Measurements from ENCODE around the gene KCNC1. TPM values are rescaled to one million over a fixed set of nuclear protein-coding genes. Genes with fewer than 3 reads are reported as not detected.

KCNC1 gene
- polyA plus RNA-seq, 4 donors: 0.84 to 1.7 (median 1.2) TPM

DNA sequence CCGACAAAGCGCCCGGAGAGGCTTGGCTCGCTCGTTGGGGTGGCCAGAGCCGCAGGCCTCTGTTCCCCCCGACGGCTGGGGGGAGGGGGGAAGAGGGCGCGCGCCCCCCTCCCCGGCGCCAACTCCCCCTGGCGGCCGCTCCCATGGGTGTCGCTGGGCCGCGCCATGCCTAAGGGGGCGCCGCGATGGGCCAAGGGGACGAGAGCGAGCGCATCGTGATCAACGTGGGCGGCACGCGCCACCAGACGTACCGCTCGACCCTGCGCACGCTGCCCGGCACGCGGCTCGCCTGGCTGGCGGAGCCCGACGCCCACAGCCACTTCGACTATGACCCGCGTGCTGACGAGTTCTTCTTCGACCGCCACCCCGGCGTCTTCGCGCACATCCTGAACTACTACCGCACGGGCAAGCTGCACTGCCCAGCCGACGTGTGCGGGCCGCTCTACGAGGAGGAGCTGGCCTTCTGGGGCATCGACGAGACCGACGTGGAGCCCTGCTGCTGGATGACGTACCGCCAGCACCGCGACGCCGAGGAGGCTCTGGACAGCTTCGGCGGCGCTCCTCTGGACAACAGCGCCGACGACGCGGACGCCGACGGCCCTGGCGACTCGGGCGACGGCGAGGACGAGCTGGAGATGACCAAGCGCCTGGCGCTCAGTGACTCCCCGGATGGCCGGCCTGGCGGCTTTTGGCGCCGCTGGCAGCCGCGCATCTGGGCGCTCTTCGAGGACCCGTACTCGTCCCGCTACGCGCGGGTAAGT lies 1.4 kb downstream of the KCNC1 start:
- no peak for DNase-seq (ENCODE audit: low read depth in 4 of 4, low spot score in 2 of 4)

DNA sequence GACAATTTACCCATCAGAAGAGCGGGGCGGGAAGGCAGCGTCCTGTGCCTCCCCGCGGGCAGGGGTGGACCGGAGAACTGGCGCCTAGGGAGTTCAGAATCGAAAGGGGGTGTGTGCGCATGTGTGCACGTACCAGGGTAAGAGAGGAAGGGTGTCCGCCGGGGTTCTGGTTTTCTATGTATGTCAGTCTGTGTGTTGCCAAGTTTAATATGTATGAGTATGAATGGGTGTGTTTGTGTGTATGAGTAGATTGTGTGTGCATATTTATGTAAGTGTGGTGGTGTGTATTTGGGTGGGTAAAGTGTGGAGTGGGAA lies 2.0 kb downstream of the KCNC1 start:
- no peak for DNase-seq (ENCODE audit: low read depth in 4 of 4, low spot score in 2 of 4)

DNA sequence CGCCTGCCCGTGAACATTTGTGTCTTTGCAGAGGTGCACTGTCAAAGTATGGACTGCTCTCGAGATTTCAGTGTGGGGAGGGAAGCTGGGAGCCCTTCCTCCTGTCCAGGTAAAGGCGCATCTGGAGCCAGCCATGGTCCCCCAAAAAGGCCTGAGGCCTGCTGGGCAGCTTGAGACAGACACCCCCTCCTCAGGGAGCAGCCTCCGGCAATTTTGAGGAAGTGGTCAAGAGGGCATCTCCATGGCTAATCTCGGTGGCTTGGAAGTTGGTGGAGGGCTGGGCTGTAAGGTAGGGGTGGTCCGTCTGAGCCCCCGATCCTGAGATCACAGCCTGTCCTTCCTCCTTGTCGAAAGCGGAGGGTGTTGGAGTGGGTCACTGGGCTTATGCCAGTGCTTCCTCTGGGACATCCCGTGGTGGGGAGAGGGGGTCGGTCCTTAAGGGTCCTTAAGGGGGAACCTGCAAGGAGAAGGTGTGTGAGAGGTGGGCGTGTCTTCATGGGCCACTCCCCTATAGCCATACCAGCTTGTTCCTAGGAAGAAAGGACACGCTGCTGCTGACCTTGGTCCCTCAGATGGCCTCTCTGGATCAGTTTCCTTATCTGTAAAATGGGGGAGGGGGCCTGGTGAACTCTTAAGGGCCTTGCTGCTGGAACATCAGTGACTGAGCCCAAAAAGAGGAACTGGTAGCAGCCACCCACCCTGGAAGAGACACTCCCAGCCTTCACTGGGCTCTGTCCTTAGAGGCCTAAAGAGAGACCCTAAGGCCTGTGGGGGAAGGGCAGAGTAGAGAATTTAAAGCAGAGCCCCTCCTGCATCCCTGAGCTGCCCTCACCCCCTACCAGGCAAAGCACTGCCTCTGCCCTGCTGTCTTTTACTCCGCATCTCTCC lies 2.6 kb downstream of the KCNC1 start:
- DNase-seq (ENCODE audit: low read depth in 4 of 4, low spot score in 2 of 4): no peak

DNA sequence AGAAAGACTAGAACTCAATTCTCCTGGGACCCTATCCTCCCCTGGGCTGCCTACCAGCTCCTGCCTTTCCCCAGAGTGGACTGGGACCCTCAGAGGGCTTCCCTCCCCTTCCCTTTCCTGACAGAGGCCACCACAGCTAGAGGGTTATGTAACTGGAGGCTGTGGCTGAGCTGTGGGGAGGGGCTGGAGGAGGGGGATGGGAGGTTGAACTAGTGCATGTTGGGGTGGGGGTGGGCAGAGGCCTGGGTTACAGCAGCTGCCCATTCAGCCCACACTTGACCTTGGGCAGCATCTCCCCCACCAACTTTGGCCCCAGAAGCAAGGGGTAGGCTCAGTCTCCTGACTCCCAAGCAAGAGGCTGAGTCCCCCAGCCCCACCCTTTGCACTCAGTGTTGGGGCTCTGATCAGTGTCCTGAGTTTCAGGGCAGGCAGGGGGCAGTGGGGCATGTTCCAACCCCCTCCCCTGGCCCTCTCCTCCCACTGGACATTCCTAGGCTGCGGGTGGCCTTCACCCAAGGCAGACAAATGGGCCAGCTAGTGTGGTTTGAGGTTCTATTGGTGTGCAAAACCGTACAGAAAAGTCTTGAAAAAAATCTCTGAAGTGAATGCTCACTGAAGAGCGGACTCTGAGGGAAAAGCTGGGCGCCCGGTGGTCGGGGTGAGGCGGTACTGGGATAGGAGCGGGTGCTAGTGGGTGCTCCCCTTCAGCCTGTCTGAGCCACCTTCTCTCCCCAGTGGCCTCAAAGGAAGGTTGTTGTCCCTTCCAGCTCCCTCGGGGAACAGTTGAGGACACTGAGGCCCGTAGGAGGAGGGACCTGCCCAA lies 3.8 kb downstream of the KCNC1 start:
- no peak for DNase-seq (ENCODE audit: low read depth in 4 of 4, low spot score in 2 of 4)

DNA sequence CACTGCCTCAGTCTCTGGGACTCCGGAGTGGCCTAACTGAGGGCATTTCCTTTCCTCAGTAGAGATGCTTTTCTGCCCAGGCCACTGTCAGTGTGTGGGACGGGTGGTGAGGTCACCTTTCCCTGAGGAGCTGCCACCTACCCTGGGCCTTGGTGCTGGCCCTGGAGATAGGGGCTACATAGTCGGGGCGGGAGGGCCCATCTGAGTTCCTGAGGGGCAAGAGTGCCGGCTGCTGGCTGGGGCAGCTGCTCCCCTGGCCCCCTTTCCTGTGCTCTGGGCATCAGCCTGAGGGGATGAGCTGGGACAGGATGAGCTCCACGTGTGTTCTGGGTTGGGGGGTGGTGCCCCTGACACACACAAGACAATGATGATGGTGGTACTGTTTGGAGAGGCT lies 5.4 kb downstream of the KCNC1 start:
- no peak for DNase-seq (ENCODE audit: low read depth in 4 of 4, low spot score in 2 of 4)

DNA sequence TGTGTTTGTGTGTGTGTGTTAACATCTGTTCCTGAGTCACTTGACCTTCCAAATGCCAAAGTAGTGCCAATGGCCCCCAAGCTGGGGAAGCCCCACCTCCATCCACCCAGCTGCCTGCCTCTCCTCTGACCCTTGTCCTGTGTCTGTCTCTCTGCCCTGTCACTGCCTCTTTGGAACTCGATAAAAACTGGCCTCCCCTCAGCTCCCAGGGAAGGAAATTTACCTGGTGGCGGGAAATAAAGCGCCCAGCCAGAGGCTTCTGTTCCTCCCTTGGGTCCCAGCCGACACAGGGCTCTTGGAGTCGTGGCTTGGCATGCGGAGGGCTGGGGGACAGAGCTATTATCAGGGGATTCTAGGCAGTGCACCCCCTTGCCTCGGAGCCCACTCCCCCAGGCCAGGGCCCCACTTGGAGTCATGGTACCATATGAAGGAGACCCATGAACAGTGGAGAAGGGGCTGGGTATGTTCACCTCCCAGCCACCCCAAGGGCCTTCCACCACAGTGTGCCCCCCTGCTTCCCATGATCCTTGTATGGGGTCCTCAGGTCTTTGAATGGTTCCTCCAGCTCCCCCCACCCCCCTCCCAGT lies 6.2 kb downstream of the KCNC1 start:
- DNase-seq (ENCODE audit: low read depth in 4 of 4, low spot score in 2 of 4): no peak

DNA sequence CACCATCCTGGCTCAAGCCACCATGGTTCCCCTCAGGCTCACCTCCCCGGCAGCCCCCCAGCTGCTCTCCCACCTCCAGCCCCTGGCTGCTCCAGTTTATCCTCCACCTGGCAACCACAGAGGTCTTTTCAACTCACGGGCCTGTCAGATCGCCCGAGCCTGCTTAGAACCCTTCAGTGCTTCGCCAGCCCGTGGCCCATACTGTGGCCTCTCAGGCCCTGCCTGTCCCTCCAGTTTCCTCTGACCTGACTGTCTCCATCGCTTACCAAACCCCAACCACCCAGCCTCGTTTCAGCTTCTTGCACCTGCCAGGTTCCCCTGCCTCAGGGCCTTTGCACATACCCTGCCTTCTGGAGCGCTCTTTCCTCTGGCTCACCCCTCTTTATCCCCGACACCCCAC lies 6.9 kb downstream of the KCNC1 start:
- no peak for DNase-seq (ENCODE audit: low read depth in 4 of 4, low spot score in 2 of 4)

DNA sequence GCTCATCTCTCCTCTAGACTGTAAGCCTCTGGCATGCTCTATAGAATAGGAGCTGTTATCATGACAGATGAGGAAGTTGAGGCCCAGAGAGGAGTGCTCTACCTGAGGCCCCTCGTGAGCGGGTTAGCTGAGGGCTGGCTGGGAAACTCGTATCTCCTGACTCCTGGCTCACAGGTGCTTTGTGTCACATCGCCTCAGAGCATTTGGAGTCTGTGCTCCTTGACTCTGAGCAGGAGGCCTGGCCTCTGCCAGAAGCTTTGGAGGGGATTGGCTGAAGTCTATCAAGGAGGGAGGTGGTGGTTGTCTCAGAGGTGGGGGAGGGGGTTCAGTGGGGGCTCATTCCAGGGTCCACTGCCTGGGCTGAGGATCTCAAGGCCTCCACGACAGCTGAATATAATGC lies 7.4 kb downstream of the KCNC1 start:
- no peak for DNase-seq (ENCODE audit: low read depth in 4 of 4, low spot score in 2 of 4)

DNA sequence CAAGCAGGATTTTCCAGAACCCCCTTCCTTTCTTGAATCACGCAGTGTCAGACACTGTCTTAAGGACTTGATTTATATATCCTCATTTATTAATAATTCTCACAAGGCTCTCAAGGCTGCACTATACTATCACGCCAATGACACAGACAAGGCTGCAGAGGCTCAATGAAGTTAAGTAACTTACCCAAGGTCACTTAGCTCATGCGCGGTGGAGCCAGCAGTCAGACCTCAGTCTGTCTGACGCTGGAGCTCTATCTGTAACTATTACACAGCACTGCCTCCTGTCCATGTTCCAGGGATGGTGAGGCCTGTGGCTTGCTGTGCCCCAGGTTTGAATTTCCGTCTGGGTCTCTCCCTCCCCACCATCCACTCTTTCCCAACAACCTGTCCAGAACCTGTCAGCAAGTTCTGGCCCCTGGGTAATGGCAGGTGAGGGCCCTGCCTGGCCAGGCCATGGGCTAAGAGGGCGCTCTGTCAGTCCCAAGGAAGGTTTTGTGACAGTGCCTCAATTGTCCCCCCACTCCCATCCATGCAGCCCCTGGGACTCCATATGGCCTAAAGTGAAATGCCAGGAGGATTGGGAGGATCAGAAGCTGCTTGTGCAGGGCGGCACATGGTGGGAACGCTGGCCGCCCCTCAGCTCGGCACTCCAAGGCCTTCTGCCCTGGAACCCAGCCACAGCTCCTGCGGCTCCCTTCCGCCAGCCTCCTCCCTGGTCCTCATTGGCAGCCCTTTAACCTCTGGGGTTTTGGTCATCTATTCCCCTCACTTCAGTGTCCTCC lies 8.6 kb downstream of the KCNC1 start:
- DNase-seq (ENCODE audit: low read depth in 4 of 4, low spot score in 2 of 4): no peak

DNA sequence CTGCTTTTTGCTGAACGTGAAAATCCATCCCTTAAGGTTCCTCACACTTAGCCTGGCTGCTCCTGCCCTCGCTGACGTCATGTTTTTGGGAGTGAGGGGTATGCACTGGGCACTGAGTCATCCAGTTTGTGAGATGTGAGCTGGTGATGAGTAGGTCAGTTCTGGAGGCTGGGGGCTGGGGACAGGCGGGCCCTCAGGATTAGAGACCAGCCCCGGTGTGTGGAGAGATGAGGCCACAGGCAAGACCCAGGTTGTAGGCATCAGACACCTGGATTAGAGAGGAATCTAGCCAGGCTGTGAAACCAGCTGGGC lies 9.2 kb downstream of the KCNC1 start:
- DNase-seq (ENCODE audit: low read depth in 4 of 4, low spot score in 2 of 4): no peak

DNA sequence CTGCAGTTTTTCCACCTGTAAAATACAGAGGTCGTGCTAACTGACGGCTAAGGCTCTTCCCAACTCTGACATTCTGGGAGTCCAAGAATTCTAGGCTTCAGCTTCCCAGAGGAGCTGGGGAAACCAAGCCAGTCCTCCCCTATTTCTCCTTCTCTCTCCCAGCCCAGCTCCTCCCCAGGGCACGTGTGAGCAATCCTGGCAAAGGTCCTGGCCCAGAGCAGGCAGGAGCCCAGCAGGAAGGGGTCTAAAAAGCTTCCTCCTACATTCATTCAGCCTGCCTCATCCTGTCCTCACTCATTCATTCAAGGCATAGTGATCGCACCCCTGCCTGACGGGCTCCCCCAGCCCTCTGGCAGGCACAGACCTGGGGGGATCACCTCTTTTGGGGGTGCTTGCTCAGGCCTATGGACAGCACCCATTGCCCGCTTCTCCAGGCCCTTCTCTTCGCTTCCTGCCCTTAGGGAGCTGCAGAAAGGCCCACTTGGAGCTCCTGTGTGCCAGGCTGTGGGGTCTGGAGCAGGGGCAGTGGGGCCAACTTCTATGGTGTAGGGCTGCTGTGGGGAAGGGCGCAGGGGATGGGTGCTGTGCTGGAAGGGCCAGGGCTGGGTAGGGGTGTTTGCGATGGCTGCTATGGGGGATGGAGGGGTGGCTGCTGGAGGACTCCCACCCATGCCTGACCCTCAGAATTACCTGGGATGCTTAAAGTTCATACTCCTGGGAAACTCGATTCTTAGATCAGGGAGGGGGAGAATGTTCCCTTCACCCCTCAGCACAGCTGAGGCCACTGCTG lies 9.8 kb downstream of the KCNC1 start:
- no peak for DNase-seq (ENCODE audit: low read depth in 4 of 4, low spot score in 2 of 4)

DNA sequence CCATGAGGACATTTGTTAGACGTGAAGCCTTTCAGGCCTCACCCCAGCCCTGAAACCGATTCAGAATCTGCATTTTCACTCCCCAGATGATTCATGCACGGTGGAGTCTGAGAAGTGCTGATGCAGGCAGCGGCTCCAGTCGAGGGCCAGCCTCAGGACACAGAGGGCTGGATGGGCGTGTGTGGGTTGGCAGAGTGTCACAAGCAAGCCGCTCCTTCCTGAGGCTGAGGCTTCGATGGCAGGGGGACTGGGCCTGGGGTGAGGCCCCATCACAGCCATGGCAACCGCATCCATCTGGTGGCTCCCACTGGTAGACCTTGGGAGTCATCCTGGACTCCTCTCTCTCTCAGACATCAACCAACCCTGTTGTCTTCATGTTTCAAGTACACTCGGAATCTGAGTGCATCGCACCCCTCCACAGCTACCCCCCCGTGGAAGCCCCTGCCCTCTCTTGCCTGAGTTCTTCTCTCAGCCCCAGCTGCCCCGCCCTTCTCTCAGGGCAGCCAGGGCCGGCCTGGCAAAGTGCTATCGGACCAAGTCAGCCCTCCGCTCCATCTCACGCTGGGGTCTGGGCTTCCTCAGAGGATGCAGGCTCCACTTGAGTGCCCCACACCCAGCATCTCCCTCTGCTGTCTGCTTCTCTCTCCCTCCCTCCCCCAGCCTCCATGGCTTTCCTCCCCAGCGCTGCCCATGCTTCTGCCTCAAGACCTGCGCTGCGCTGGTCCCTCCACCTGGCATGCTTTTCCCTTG lies 10.6 kb downstream of the KCNC1 start:
- no peak for DNase-seq (ENCODE audit: low read depth in 4 of 4, low spot score in 2 of 4)

DNA sequence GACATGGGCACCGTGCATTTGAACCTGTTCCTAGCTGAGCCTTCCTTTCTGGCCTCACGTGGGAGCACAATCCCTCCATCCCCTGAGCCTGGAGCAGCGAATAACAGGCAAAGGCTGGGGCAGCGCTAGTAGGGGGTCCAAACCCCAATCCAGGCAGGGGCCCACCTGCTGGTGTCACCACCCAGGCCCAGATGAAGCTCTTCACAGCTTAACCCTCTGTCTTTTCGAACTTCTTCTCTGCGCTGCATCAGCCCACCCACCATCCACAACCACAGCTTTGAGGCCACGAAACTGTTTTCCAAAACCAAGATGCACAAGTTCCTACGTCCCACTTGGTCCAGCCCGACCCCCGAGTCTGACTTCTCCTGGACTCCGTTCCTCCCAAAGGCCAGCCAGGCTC lies 11.5 kb downstream of the KCNC1 start:
- no peak for DNase-seq (ENCODE audit: low read depth in 4 of 4, low spot score in 2 of 4)

DNA sequence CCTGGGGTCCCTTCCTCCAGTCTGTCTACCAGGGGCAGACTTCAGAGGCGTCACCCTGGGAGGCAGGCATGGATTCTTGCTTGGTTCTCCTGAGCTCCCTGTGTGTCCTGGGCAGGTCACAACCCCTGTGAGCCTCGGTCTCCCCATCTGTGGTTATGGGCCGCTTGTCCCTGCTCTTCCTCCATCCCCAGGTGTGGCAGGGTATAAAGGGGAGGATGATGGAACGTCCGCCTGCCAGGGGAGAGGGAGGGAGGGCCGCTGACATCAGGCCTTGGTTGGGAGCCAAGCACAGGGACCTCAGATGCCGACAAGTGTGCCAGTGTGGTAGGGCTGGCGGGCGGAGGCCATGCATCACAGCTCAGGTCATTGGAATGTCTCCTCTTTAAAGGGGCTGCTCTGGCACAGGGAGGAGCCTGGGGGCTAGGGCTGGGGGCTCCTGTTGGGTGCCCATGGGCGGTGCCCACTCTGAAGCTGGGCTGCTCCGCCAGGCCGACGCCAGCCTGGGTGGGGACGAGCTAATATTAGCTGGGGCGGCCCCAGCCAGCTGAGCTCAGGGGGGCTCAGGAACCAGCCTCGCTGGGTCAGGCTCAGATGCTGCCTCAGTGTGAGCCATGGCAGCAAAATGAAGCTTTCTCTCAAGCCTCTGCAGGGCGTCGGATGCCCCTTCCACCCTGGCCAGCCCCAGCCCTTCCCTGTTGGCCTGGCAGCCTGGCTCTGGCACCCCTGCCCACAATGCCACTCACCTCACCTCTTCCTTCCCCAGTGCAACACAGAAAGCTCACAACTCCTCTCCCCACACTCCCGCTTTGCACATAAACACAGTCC lies 12.8 kb downstream of the KCNC1 start:
- DNase-seq (ENCODE audit: low read depth in 4 of 4, low spot score in 2 of 4): no peak

DNA sequence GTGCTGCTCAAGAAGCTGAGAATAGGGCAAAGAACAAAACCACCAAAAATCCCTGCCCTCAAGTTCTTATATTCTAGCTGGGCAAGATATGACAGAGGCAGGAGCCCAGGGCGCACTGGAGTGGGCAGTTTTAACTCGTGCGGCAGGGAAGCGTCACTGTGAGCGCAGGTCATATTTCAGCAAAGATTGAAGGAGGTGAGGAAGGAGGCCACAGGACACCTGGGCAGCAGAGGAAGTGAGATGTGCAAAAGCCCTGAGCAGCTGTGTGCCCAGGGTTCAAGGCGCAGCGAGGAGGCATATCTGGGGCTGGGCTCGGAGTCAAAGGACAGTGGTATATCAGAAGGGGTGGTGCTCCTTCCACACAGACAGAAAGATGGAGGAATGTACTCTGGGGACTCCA lies 13.5 kb downstream of the KCNC1 start:
- no peak for DNase-seq (ENCODE audit: low read depth in 4 of 4, low spot score in 2 of 4)

DNA sequence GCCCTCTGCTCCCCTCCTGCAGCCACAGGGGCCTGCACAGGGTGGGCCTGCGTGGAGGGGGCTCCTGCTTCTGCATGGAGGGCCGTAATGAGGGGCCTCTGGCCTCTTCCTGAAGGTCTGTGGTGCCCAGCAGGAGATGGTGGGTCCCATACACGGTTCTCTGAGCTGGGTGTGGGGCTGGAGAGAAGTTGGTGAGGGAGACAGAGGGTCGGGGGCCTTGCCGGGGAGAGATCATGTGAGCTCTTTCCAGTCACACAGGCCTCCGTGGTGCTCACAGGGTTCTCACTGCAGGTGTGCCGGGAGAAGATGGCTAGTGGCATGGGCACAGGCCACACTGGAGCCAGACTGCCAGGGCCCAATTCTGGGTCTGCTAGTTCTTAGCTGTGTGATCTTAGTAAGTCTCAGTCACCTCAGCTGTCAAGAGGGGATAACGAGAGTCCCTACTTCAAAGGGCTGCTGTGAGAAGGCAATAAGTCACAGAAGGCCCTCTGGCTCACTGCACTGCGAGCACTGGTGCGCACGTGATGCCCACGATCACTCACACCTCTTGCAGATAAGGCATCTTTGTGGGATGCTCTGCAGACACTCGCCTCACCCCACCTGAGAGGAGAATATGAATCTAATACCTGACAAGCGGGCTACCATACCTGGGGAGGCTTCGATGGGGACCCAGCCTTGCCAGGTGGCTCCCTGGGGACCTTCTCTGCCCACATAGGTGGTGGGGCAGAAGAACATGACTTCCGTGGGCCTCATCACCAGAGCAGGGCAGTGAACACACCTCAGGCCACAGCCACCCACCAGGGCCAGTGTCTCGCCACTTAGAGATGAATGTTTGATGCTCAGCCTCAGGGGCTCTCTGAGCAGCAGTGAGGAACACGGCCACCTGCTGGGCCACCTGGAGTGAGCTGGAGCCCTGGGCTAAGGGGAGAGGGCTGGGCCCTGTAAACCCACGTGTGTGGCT lies 14.5 kb downstream of the KCNC1 start:
- DNase-seq (ENCODE audit: low read depth in 4 of 4, low spot score in 2 of 4): no peak

Data from left renal cortex interstitium (tissue), 4 donors.